Left cardiac atrium (tissue), 4 donors: ENCODE data around the gene PITPNM2. TPM values are rescaled to one million over a fixed set of nuclear protein-coding genes. Genes with fewer than 3 reads are reported as not detected.

Experiments
- ATAC-seq, 2 donors: fragments of 200-7000 bp; cut with Tn5 transposase; one replicate each; pipeline ENCODE4 v1.9.1; 2020; ENCODE audit warnings: mild to moderate bottlenecking in 2 of 2, moderate library complexity in 2 of 2
- DNase-seq: peaks from one replicate; pipeline ENCODE4 v3.0.0-alpha.2; 2020
- intact Hi-C, 2 donors: fragments of 100-400 bp; cut with DNase I; formaldehyde crosslinking; loops; one replicate each; pipeline versions ENCODE4 v1.14.1 to v1.15.1; 2022 to 2023
- total RNA-seq, 2 donors: library from RNA; stranded (reverse); fragmentation: NEBNext Ultra II Directional; extraction: Animal tissue kit (Norgen Biotek cat#: 25700); gene quantifications; one replicate each; pipeline ENCODE4 v1.2.1, GENCODE V29; 2021
- donor health status: DM: no; HTN: yes; CAD: no.
- donor health status: DM: no; HTN: yes; CAD: no; lungs with severe emphysema.
- donor health status: DM: yes; HTN: yes; CAD: no.
- donor health status: Dilated cardiomyopathy.

The PITPNM2 gene
- total RNA-seq, 2 donors from 2014 or later, result 13.1 to 22.2 TPM

DNA sequence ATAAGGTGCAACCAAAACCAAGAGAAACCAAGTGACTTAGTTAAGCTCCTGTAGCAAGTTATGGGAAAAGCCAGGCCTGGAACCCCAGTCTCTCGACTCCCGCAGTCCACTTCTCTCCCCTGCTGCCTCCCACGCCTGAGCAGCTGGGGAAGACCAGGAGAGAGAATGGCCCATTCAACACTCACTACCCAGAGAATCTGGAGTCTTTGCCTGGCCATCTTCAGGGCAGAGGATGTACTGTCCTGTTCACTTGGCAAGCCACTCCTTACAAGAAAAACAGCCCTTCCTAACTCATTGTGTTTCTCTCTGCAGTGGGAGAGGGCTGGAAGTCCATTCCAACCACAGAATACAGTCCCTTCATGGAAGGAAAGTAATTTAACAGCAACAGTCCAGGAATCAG, 1.8 kb downstream of the PITPNM2 start:
- ATAC-seq (peak in 1 of 2 donors; percentile 2), DNase-seq (no peak)
- intact Hi-C loops, result loop anchor here in 1 of 2 donors (5.0 kb wide), 2 partner anchors 52 to 162 kb away; no protein-coding TSS in a partner anchor

DNA sequence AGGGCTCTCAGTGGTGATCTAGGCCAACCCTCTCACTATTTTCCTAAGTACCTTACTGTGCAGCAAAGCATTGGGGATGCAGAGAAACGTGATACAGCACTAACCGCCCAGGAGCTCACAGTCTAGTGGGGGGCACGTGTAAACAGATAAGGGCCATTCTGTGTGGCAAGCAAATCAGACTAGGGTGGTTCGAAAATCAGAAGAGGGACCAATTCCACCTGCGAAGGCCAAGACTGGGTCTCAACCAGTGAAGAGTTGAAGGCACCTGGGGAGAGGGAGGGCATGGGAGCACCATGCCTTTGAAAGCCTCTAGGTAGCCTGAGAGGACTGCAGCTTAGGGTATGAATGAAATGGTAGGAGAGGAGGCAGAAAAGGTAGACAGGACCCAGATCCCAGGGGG, 2.2 kb downstream of the PITPNM2 start:
- intact Hi-C loops, result loop anchor here in 1 of 2 donors (5.0 kb wide), 2 partner anchors 51 to 161 kb away; no protein-coding TSS in a partner anchor
- DNase-seq (no peak), ATAC-seq (no peak)

DNA sequence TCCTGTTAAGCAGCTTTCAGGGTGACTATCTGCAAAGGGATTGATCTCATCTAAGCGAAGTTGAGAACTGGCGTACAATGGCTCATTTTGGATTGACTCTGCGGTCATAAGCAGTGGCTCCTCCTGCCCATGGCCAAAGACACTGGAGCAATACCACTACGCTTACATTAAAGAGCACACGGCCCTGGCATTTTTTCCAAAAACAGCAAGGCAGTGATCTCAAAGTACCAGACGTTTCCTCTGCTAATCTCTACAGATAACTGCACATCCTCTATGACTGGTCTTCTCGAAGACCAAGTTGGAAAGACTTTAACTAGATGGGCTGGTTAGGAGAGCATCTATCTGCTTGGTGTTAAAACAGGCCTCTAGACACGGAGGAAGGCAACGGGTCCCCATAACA, 2.7 kb downstream of the PITPNM2 start:
- intact Hi-C loops, result loop anchor here in 1 of 2 donors (5.0 kb wide), 2 partner anchors 51 to 161 kb away; no protein-coding TSS in a partner anchor
- ATAC-seq (no peak), DNase-seq (no peak)

DNA sequence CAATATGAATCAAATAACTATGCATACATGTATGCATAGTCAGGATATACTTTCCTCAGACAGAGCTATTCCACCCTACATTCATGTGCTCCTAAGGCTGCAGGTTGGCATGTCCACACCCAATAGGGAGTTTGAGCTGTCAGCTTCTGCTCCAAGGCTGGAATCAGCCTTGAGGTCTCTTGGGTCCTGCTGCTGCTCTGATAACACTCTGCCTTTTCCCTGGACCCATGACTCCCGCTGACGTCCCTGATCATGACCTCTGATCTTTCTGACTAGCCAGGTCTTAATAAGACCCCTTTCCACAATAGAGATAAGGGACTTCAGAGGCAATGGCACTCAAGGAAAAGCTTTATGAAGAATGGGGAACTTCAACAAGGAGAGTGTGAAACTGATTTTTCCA, 5.7 kb downstream of the PITPNM2 start:
- intact Hi-C loops, result loop anchor here in 1 of 2 donors (5.0 kb wide), 2 partner anchors 48 to 158 kb away; no protein-coding TSS in a partner anchor
- no peak for ATAC-seq
- no peak for DNase-seq

DNA sequence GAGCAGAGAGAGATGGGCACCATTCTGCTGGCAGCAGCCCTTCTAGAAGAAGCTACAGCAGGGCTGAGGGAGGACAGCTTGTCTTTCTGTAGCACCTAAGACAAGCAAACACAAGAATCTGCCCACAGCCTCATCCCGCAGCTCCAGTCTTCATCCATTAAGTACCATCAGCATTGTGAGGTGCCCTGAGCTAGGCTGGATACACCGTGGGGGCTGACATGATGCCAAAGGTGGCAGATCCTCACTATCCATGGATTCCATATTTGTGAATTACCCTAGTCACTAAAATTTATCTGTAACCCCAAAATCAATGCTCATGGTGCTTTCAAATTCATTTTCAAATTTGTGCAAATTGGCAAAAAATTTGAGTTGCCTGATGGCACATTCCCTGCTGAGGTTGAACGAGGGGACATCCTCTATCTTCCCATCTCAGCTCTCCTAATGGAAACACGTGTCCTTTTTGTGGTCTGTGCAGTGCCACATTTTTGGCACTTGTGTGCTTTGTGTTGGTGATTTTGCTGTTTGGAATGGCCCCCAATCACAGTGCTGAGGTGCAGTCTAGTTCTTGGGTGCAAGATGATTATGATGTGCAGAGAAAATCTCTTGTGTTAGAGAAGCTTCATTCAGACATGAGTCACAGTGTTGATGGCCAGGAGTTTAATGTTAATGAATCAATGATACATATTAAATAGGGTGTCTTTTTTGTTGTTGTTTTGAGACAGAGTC, 7.0 kb downstream of the PITPNM2 start:
- intact Hi-C loops, result no loop called here
- no peak for DNase-seq
- no peak for ATAC-seq

DNA sequence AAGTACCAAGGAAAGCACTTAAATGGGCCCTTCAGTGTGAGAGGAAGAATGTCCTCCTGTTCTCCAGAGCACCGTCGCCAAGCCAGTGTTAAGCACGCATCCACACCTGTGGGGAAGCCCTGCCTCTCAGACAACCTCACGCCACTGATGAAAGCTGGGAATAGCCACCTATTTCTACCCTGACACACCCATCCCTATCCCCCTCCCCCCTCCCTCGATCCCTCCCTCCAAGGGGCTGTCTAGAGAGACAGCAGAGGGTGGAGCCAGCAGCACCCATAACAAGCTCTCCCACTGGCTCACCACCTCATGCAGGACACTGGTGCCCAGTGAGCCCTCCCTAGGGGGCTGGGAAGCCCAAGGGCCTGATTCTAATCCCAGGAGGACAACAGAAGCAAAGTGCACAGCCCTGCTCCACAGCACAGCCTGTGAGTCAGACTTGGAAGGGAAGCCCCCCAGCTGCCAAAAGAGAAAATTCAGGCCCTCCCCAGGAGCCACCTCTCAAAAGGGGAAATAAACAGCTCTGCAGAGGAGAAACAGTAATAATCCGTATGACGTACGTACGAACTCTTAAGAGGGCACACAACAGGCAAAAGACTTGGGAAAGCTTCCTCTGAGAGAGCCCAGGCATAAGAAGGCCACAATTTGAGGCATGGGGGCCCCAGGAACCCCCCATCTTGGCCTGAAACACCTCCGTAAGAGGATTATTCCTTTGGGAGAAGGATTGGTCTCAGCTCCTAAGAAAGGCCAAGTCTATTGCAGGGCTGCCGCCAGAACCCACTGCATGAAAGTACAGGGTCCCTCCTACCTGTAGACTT, 7.8 kb downstream of the PITPNM2 start:
- DNase-seq (no peak), ATAC-seq (peak in 1 of 2 donors; percentile 7)
- intact Hi-C loops, result no loop called here

DNA sequence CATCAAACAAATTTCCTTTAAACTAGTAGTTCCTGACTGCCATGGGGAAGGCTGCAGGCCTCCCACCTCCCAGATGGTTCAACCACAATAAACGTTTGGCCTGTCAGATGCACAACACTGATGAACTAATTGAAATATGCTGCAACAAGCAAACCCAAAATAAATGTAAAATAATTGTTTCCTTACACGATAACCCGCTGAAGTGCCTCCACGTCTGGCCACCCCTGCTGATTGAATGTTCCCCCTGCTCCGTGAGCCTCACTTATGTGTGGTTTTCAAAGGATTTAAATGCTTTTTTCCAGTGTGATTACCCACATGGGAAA, 8.4 kb downstream of the PITPNM2 start:
- DNase-seq, result no peak
- intact Hi-C loops, result no loop called here
- no peak for ATAC-seq

DNA sequence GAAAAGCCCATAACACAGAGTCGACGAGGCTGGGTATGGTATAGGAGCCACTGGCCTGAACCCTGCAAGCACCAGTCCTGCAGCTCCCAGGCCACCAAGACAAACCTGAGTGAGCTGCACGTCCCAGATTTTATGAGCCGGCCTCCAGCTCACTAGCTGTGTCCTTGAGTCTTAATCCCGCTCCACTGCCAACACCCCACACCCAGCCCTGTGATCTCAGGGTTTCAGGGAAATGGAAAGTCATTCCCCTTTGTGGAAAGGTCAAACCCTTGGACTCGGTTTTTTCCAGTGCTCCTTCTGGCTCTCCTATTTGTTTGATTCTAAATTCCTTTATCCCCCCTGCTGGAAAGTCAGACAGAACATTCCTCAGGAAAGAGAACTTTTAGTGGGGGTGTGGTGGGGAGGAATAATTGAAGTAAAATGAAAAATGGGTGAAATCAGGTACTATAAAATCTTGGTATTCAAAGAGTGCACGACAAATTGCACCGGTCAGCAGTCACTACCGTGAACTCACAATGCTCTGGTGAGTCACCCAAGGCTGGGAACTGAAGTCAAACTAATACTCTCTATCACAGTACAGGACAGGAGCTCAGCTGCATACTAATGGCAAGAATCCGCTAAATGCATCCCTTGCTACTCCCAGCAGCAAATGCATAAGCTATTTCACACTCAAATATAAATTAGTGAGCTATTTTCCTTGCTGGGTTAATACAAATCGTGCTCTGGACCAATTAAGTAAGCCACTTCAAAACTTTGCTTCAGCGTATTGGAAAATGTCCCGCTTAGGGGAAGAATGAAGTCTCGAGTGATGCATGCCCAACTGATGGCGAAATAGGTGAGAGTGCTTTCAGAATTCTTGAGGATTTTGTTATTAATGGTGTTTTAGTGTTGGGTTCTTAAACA, 9.0 kb downstream of the PITPNM2 start:
- peak; percentile 58 to 87 for ATAC-seq
- peak; percentile 79 for DNase-seq
- intact Hi-C loops, result loop anchor here in 1 of 2 donors (2.0 kb wide), 1 partner anchor 27 kb away; no protein-coding TSS in a partner anchor

DNA sequence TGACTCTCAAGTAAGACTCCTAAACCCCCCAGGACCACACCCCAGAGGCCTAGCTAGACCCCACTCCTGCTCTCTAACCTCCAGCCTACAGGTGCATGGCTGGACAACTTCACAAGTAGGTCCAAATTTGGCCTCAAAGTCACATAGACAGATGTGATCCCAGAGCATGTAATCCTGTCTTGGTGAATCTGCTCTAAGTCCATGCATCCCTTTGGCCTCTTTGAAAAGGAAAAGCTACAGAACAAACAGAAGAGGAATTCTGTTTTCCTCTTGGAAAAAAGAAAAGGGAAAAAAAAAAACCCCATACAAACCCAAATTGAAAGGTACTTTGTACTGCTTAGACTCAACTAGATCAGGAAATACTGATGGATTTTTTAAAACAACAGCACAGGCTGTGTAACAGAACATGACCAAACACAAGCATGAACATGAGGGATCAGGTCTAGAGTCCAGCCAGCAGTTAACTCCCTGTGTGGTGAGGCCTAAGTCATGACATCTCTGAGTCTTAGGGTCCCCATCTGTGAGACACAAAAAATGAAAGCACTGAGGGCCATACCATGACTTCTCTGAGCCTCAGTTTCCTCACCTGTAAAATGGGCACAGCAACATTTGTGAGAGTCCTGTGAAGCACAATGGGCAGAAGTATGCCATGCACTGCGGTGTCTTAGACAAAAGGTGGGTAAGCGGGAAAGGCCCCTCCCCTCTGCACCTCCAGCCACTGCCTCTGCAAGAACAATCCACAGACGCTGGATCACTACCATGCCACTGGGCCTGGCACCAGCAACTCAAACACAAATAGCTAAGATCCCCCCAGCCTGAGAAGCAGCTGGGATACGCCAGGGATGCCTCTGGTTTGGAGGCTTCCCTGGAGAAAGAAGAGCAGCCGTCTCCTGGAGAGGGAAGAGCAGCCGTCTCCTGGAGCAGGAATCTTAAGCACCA, 9.9 kb downstream of the PITPNM2 start:
- DNase-seq (peak; percentile 29), ATAC-seq (peak in 1 of 2 donors; percentile 4)
- intact Hi-C loops, result loop anchor here in 1 of 2 donors (2.0 kb wide), 1 partner anchor 26 kb away; no protein-coding TSS in a partner anchor

DNA sequence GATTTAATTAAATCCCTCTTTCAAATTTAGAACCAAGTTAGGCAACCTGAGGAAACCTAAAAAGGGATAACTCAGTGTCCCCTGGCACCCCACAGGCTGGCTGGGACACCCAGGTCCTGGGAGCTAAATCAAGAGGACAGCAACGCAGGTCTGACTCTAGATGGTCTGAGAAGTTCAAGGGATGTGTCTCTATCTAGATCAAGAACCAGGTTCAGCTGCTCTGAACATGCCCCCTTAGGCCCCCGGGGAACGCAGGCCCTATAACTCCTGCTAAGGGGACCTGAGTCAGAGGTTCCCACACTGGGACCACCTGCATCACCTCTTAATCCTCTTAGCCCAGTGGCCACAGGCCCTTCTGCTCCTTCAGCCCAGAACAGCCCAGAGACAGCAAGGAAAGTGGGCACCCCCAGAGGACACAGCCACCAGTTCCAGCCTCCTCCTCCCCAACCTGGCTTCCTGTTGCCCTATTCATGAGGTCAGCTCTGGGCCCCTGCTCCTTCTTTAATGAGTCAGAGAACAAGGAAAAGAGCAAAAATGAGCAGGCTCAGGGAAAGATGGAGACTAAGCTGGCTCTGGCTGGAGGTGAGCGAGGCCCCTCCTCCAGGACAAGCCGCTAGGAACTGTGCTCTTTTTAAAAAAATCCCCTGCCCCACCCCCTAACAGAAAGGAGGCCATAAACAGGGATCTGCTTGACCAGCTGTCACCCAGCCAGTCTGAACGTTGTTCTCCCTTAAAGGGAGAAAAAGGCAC, 10.8 kb downstream of the PITPNM2 start:
- DNase-seq (peak; percentile 40), ATAC-seq (peak; percentile 16 to 26)
- intact Hi-C loops, result loop anchor here in 1 of 2 donors (2.0 kb wide), 1 partner anchor 25 kb away; no protein-coding TSS in a partner anchor

DNA sequence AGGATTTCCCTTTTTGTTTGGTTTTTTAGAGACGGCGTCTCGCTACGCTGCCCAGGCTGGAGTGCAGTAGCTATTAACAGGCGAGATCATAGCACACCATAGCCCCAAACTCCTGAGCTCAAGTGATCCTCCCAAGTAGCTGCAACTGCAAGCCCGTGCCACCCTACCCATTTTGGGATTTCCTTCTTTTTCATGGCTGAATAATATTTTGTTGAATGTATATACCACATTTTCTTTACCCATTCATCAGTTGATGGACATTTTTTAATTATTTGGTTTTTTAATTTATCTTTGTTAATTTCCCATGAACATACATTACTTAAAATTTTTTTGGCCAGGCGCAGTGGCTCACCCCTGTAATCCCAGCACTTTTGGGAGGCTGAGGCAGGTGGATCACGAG, 15.2 kb downstream of the PITPNM2 start:
- ATAC-seq, result no peak
- no peak for DNase-seq
- intact Hi-C loops, result no loop called here

DNA sequence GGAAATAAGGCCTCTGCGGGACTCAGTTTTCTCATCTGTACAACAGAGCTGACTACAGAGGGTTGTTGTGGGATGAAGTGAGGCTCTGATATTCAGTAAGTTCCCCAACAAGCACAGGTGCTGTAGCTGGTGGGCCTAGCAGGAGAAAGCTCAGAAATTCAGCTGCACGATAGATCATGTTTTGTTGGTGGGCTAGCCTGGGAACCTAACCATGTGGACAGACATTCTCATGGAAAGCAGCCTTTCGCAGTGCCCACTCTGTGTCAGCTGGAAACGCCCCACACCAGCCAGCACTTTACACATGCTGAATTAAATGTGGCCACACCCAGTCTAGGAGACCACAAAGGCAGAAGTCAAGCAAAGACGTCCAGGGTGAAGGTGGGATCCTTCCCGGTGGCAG, 16.1 kb downstream of the PITPNM2 start:
- intact Hi-C loops, result loop anchor here in 1 of 2 donors (5.0 kb wide), 1 partner anchor 38 kb away; no protein-coding TSS in a partner anchor
- DNase-seq, result no peak
- no peak for ATAC-seq

DNA sequence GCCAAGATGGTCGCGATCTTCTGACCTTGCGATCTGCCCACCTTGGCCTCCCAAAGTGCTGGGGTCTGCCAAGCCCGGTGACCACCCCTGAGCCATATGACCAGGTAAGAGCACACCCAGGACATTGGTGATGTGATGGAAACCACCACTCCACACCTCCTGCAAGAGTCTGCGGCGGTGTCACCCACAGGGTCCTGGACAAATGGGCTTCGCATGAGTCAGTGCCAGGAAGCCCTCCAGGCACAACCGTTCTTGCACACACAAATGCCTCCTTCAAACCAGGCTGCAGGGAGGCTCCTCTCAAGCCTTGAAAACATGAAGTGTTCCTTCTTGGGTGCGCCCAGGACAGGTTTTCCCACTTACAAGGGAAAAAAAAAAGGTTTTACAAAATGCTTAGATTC, 16.6 kb downstream of the PITPNM2 start:
- ATAC-seq (no peak), DNase-seq (no peak)
- intact Hi-C loops, result loop anchor here in 1 of 2 donors (5.0 kb wide), 1 partner anchor 37 kb away; no protein-coding TSS in a partner anchor

DNA sequence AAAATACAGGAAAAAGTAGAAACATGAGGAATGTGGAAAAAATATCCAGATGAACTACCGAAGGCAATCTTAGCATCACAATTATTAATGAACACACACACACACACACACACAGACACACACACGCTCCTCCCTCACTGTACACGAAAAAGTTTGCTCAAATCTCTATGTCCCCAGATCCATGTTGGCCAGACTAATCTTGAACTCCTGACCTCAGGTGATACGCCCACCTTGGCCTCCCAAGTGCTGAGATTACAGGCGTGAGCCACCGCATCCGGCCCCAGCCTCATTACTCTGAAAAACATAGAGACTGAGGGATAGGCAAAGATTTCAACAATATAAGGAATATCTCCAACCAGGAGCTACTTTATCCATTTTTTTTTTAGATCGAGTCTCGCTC, 17.2 kb downstream of the PITPNM2 start:
- intact Hi-C loops, result loop anchor here in 1 of 2 donors (5.0 kb wide), 1 partner anchor 36 kb away; no protein-coding TSS in a partner anchor
- DNase-seq (no peak), ATAC-seq (no peak)

DNA sequence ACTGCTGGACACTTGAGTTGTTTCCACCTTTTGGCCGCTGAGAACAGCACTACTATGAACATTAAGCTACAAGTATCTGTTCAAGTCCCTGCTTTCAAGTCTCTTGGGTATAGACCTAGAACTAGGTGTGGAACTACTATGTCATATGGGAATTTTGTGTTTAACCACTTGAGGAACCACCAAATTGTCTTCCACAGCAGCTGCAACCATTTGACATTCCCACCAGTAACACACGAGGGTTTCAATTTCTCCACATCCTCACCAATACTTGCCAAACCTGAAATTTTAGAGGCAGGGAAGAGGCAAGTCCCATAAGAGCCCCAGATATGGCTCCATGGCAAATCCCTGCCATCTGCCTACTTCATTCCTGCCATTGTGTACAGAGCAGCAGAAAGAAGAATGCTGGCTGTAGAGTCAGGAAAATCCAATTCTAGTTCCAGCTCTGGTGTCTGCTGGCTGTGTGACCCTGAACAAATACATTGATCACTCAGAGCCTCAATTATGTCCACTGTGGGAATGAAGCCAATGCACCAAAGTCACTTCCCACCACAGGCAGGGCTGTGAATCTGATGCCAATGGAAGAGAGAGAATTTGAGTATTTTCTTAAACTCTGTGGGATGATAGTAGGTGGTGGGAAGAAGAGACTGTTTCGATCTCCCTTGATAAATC, 17.8 kb downstream of the PITPNM2 start:
- no peak for ATAC-seq
- intact Hi-C loops, result loop anchor here in 1 of 2 donors (5.0 kb wide), 1 partner anchor 36 kb away; no protein-coding TSS in a partner anchor
- no peak for DNase-seq

DNA sequence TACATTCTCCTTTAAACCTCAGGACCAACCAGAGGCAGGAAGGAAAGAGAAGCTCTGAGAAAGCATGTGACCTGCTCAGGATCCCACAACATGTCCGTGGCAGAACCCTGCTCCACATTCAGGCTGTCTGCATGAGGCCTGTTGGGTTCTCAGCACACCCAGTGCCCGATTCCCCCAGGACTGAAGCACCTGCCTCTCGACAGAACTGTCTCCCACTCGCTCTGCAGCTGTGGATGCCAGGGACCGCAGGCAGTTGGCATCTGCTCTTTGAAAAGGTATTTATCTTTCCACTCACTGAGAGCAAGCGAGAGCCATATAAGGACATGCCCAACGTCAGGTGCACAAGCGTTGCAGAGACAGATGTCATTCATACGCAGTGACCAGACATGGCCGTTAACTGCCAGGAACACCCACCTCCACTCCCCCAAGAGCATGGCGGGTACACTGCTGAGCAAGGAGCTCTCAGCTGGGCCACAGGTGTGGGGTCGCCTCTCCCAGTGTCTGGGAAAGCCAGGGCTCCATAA, 18.9 kb downstream of the PITPNM2 start:
- ATAC-seq, result peak; percentile 56 to 76
- DNase-seq, result peak; percentile 51
- intact Hi-C loops, result loop anchor here in 1 of 2 donors (5.0 kb wide), 1 partner anchor 35 kb away; no protein-coding TSS in a partner anchor
